Subcutaneous abdominal adipose tissue (tissue), 5 donors: ENCODE data around the gene SH3BP5.
"Not testable (repeated sequence)": the region's sequence is repeated elsewhere in the genome, so short reads cannot be mapped to it uniquely, and the experiment has no call there.

Source experiments
- H3K27ac ChIP-seq: one replicate; pipeline ENCODE4 v1.7.0; 2013; ENCODE audit warnings: low read depth, mild to moderate bottlenecking, inconsistent platforms, low read length, moderate library complexity
- H3K27me3 ChIP-seq, 5 donors: one replicate each; pipeline ENCODE4 v1.7.0; 2013; ENCODE audit warnings: low read length in 5 of 5, inconsistent platforms in 1 of 5; ENCODE audit not compliant: control insufficient read depth in 5 of 5, insufficient read depth in 4 of 5
- H3K36me3 ChIP-seq, 5 donors: one replicate each; pipeline ENCODE4 v1.7.0; 2013; ENCODE audit warnings: low read length in 5 of 5; ENCODE audit not compliant: control insufficient read depth in 5 of 5, insufficient read depth in 5 of 5
- H3K4me1 ChIP-seq, 5 donors: one replicate each; pipeline ENCODE4 v1.7.0; 2013; ENCODE audit warnings: low read length in 5 of 5, mild to moderate bottlenecking in 3 of 5, moderate library complexity in 1 of 5; ENCODE audit not compliant: control insufficient read depth in 5 of 5, insufficient read depth in 5 of 5
- H3K4me3 ChIP-seq, 5 donors: one replicate each; pipeline ENCODE4 v1.7.0; 2013; ENCODE audit warnings: low read length in 5 of 5, low read depth in 1 of 5
- H3K9ac ChIP-seq, 5 donors: one replicate each; pipeline ENCODE4 v1.7.0; 2013; ENCODE audit warnings: low read length in 5 of 5, mild to moderate bottlenecking in 4 of 5, moderate library complexity in 3 of 5
- H3K9me3 ChIP-seq, 5 donors: one replicate each; pipeline ENCODE4 v1.7.0; 2013; ENCODE audit warnings: low read length in 5 of 5; ENCODE audit not compliant: control insufficient read depth in 5 of 5
- donor health status: healthy.
- donor health status: healthy.
- donor health status: healthy.
- donor health status: healthy.
- donor health status: healthy.

SH3BP5 gene

GRCh38 chr3:15361494-15362214 lies 29.3 kb upstream of the SH3BP5 start:
- H3K4me1 ChIP-seq: peaks cover 0 to 36% (median 35%) of the 10 kb centered on the region in 5 donors
- peak overlapping the region in 2 of 5 donors; percentile 20 to 34 for H3K9ac ChIP-seq
- no peaks in the 10 kb centered on the region for H3K27me3 ChIP-seq
- H3K9me3 ChIP-seq: no peaks in the 10 kb centered on the region
- no peaks in the 10 kb centered on the region for H3K36me3 ChIP-seq
- H3K4me3 ChIP-seq: no peak overlapping the region
- peak overlapping the region; percentile 76 for H3K27ac ChIP-seq

- peak overlapping the region; percentile 76 for H3K27ac ChIP-seq
- H3K4me3 ChIP-seq: no peak overlapping the region
- H3K9me3 ChIP-seq: no peaks in the 10 kb centered on the region
- H3K9ac ChIP-seq: peak overlapping the region in 1 of 5 donors; percentile 34
- H3K36me3 ChIP-seq: no peaks in the 10 kb centered on the region
- no peaks in the 10 kb centered on the region for H3K27me3 ChIP-seq
- H3K4me1 ChIP-seq: peaks cover 0 to 41% (median 36%) of the 10 kb centered on the region in 5 donors
Observed at GRCh38 chr3:15360788-15361493, 28.6 kb upstream of the SH3BP5 start.

- Histone ChIP-seq H3K4me1 (peaks cover 0 to 41% (median 36%) of the 10 kb centered on the region in 5 donors), H3K27ac (no peak overlapping the region), H3K27me3 (no peaks in the 10 kb centered on the region), H3K4me3 (no peak overlapping the region), H3K9ac (no peak overlapping the region), H3K9me3 (no peaks in the 10 kb centered on the region), H3K36me3 (no peaks in the 10 kb centered on the region)
Observed at GRCh38 chr3:15359677-15360397, 27.5 kb upstream of the SH3BP5 start.

GRCh38 chr3:15356651-15357061 lies 24.3 kb upstream of the SH3BP5 start:
- not testable (repeated sequence) for H3K27me3 ChIP-seq, H3K9ac ChIP-seq, H3K9me3 ChIP-seq, H3K36me3 ChIP-seq, H3K4me3 ChIP-seq, H3K27ac ChIP-seq
- peaks cover 0 to 22% (median 18%) of the 10 kb centered on the region in 5 donors for H3K4me1 ChIP-seq

GRCh38 chr3:15356176-15356575 lies 23.8 kb upstream of the SH3BP5 start:
- Histone ChIP-seq H3K36me3 (no peaks in the 10 kb centered on the region), H3K9me3 (peaks cover 0 to 8% (median 6%) of the 10 kb centered on the region in 5 donors), H3K4me3 (no peak overlapping the region), H3K27me3 (no peaks in the 10 kb centered on the region), H3K27ac (no peak overlapping the region), H3K9ac (no peak overlapping the region), H3K4me1 (peaks cover 0 to 17% (median 13%) of the 10 kb centered on the region in 5 donors)

GRCh38 chr3:15355086-15355485 lies 22.7 kb upstream of the SH3BP5 start:
- Histone ChIP-seq H3K9me3 (peaks cover 0 to 9% (median 6%) of the 10 kb centered on the region in 5 donors), H3K4me1 (peaks cover 0 to 9% (median 5%) of the 10 kb centered on the region in 5 donors), H3K36me3 (no peaks in the 10 kb centered on the region), H3K4me3 (no peak overlapping the region), H3K27me3 (no peaks in the 10 kb centered on the region), H3K9ac (no peak overlapping the region), H3K27ac (no peak overlapping the region)

GRCh38 chr3:15354485-15354884 lies 22.1 kb upstream of the SH3BP5 start:
- peaks cover 0 to 9% (median 5%) of the 10 kb centered on the region in 5 donors for H3K4me1 ChIP-seq
- no peak overlapping the region for H3K27ac ChIP-seq
- no peaks in the 10 kb centered on the region for H3K36me3 ChIP-seq
- no peaks in the 10 kb centered on the region for H3K27me3 ChIP-seq
- H3K9me3 ChIP-seq: peaks cover 0 to 9% (median 6%) of the 10 kb centered on the region in 5 donors
- H3K9ac ChIP-seq: no peak overlapping the region
- no peak overlapping the region for H3K4me3 ChIP-seq

- H3K36me3 ChIP-seq: no peaks in the 10 kb centered on the region
- H3K27ac ChIP-seq: no peak overlapping the region
- no peak overlapping the region for H3K4me3 ChIP-seq
- H3K9ac ChIP-seq: no peak overlapping the region
- peaks cover 0 to 24% (median 2%) of the 10 kb centered on the region in 5 donors for H3K4me1 ChIP-seq
- H3K27me3 ChIP-seq: no peaks in the 10 kb centered on the region
- peaks cover 0 to 9% (median 6%) of the 10 kb centered on the region in 5 donors for H3K9me3 ChIP-seq
Observed at GRCh38 chr3:15350141-15350540, 17.8 kb upstream of the SH3BP5 start.

- H3K27ac ChIP-seq, H3K36me3 ChIP-seq: not testable (repeated sequence)
Observed at GRCh38 chr3:15349438-15349837, 17.1 kb upstream of the SH3BP5 start.

GRCh38 chr3:15348246-15348645 lies 15.9 kb upstream of the SH3BP5 start:
- Histone ChIP-seq H3K9ac (no peak overlapping the region), H3K27ac (peak overlapping the region; percentile 13), H3K36me3 (no peaks in the 10 kb centered on the region), H3K4me1 (peaks cover 0 to 24% (median 2%) of the 10 kb centered on the region in 5 donors), H3K9me3 (peaks cover 0 to 13% (median 9%) of the 10 kb centered on the region in 5 donors), H3K27me3 (no peaks in the 10 kb centered on the region), H3K4me3 (no peak overlapping the region)

More at GRCh38 chr3:15349438-15349837, 17.1 kb upstream of the SH3BP5 start:
- H3K4me1 ChIP-seq: peaks cover 0 to 24% (median 2%) of the 10 kb centered on the region in 5 donors
- H3K27me3 ChIP-seq, H3K9me3 ChIP-seq, H3K9ac ChIP-seq, H3K4me3 ChIP-seq: not testable (repeated sequence)
